ENCODE measurements around the gene CPN2. TPM values are rescaled to one million over a fixed set of nuclear protein-coding genes. Genes with fewer than 3 reads are reported as not detected.

Gene CPN2
- total and polyA plus RNA-seq, 2 donors (not counting 3 experiments of a cell fraction or from before 2014, with no cell fraction given), result not detected

- Histone ChIP-seq H4K20me1 (replicated peaks; ENCODE audit: control insufficient read depth, extremely low read depth, insufficient read depth, low read length) (no peaks in the 10 kb centered on the region), H3K4me1 (ENCODE audit: control insufficient read depth, extremely low read depth, insufficient read depth, low read length) (no peaks in the 10 kb centered on the region), H3K9ac (replicated peaks; ENCODE audit: extremely low read depth, insufficient read depth, low read length) (no peak overlapping the region), H3K27ac (ENCODE audit: insufficient read depth, low read depth, low read length) (no peak overlapping the region), H3K4me3 (replicated peaks in 1 of 3; ENCODE audit: insufficient read depth in 1 of 3, low read depth in 1 of 3, low read length in 3 of 3) (no peak overlapping the region), H3K9me3 (replicated peaks; ENCODE audit: control insufficient read depth, insufficient read depth, low read length) (no peaks in the 10 kb centered on the region), H3K79me2 (ENCODE audit: control insufficient read depth, insufficient read depth, low read length) (no peaks in the 10 kb centered on the region), H3K36me3 (ENCODE audit: control insufficient read depth in 2 of 2, extremely low read depth in 1 of 2, insufficient read depth in 2 of 2, low read length in 2 of 2) (no peaks in the 10 kb centered on the region), H2AFZ (ENCODE audit: low read depth, low read length) (no peak overlapping the region), H3K9me1 (replicated peaks; ENCODE audit: control insufficient read depth, extremely low read depth, insufficient read depth, low read length) (no peaks in the 10 kb centered on the region), H3K4me2 (ENCODE audit: insufficient read depth, low read length) (no peak overlapping the region), H3K27me3 (ENCODE audit: control insufficient read depth in 2 of 2, insufficient read depth in 2 of 2, low read length in 2 of 2) (peaks cover 20 to 23% of the 10 kb centered on the region in 2 experiments)
- ChIA-PET POLR2A (no interaction called here), CTCF (interaction anchor here (0.9 to 1.2 kb wide), 4 partner anchors 8 to 44 kb away, joined by 3 read pairs; no protein-coding TSS in a partner anchor)
- DNase-seq (ENCODE audit: low read depth, low spot score), result no peak
- intact Hi-C loops (cut with micrococcal nuclease), result no loop called here
- dilution Hi-C loops (cut with MboI; ENCODE audit: extremely low pct_ligation_motif_present, low sequenced_read_pairs), result no loop called here
- no peak for FAIRE-seq
- BruUV-seq (replicated peaks), result no TSS peak
- TF ChIP-seq MYC (IDR thresholded peaks at IDR 0.05; ENCODE audit: low read depth, low read length), result no peak
- TF ChIP-seq, protein P1, sequence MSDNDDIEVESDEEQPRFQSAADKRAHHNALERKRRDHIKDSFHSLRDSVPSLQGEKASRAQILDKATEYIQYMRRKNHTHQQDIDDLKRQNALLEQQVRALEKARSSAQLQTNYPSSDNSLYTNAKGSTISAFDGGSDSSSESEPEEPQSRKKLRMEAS (IDR thresholded peaks at IDR 0.05; ENCODE audit: insufficient read depth, insufficient read length), result no peak
Observed at GRCh38 chr3:194386066-194386465, 34.9 kb upstream of the CPN2 start.

- no peaks in the 10 kb centered on the region for H3K9me1 ChIP-seq (replicated peaks; ENCODE audit: control insufficient read depth, extremely low read depth, insufficient read depth, low read length)
- no peak overlapping the region for H3K27ac ChIP-seq (ENCODE audit: insufficient read depth, low read depth, low read length)
- H3K27me3 ChIP-seq (ENCODE audit: control insufficient read depth in 2 of 2, insufficient read depth in 2 of 2, low read length in 2 of 2), result peaks cover 7 to 21% of the 10 kb centered on the region in 2 experiments
- H3K79me2 ChIP-seq (ENCODE audit: control insufficient read depth, insufficient read depth, low read length), result no peaks in the 10 kb centered on the region
- TF ChIP-seq CTCF (IDR thresholded peaks at IDR 0.05; ENCODE audit: extremely low read depth in 1 of 2, insufficient read depth in 1 of 2, low read depth in 1 of 2, low read length in 2 of 2) (no peak), GATA2 (IDR thresholded peaks at IDR 0.05; ENCODE audit: insufficient read depth, insufficient read length, low read depth, low read length) (no peak)
- TF ChIP-seq, protein P1 (IDR thresholded peaks at IDR 0.05; ENCODE audit: insufficient read depth, insufficient read length), result no peak
- no peak overlapping the region for H2AFZ ChIP-seq (ENCODE audit: low read depth, low read length)
- ChIA-PET POLR2A (no interaction called here), CTCF (interaction anchor here (1.3 to 1.7 kb wide), 2 partner anchors 24 to 40 kb away, joined by 3 to 6 read pairs; no protein-coding TSS in a partner anchor)
- no peak overlapping the region for H3K4me3 ChIP-seq (replicated peaks in 1 of 3; ENCODE audit: insufficient read depth in 1 of 3, low read depth in 1 of 3, low read length in 3 of 3)
- FAIRE-seq (no peak), DNase-seq (ENCODE audit: low read depth, low spot score) (no peak)
- no peak overlapping the region for H3K4me2 ChIP-seq (ENCODE audit: insufficient read depth, low read length)
- no peaks in the 10 kb centered on the region for H4K20me1 ChIP-seq (replicated peaks; ENCODE audit: control insufficient read depth, extremely low read depth, insufficient read depth, low read length)
- intact Hi-C loops (cut with micrococcal nuclease) (no loop called here), dilution Hi-C loops (cut with MboI; ENCODE audit: extremely low pct_ligation_motif_present, low sequenced_read_pairs) (no loop called here)
- BruUV-seq (replicated peaks), result no TSS peak
- no peaks in the 10 kb centered on the region for H3K4me1 ChIP-seq (ENCODE audit: control insufficient read depth, extremely low read depth, insufficient read depth, low read length)
- no peaks in the 10 kb centered on the region for H3K9me3 ChIP-seq (replicated peaks; ENCODE audit: control insufficient read depth, insufficient read depth, low read length)
- H3K36me3 ChIP-seq (ENCODE audit: control insufficient read depth in 2 of 2, extremely low read depth in 1 of 2, insufficient read depth in 2 of 2, low read length in 2 of 2), result no peaks in the 10 kb centered on the region
- H3K9ac ChIP-seq (replicated peaks; ENCODE audit: extremely low read depth, insufficient read depth, low read length), result no peak overlapping the region
Observed at GRCh38 chr3:194384569-194385001, 33.5 kb upstream of the CPN2 start.

Data from endothelial cell of umbilical vein (primary cell).